Motor neuron (in vitro differentiated cells): ENCODE data around the gene GGA3. TPM values are rescaled to one million over a fixed set of nuclear protein-coding genes. Genes with fewer than 3 reads are reported as not detected.
"Not testable (repeated sequence)": the region's sequence is repeated elsewhere in the genome, so short reads cannot be mapped to it uniquely, and the experiment has no call there.

ENCODE experiments used
- ATAC-seq, 8 experiments: fragments of 200-7000 bp; cut with Tn5 transposase; replicated peaks in 6 of 8; 2 replicates each; pipeline ENCODE4 v1.8.0; 2021; ENCODE audit warnings: mild to moderate bottlenecking in 8 of 8, moderate library complexity in 8 of 8
- H3K27ac ChIP-seq, 2 donors: fragments of 250-450 bp; sonication (Bioruptor Pico); 2 replicates each; pipeline ENCODE4 v1.9.0; 2021; ENCODE audit warnings: antibody characterized with exemption in 2 of 2, mild to moderate bottlenecking in 2 of 2, moderate library complexity in 1 of 2
- H3K4me1 ChIP-seq, 2 donors: fragments of 250-450 bp; sonication (Bioruptor Pico); replicated peaks in 1 of 2; 2 replicates each; pipeline ENCODE4 v1.6.1; 2021; ENCODE audit warnings: antibody characterized with exemption in 2 of 2, mild to moderate bottlenecking in 2 of 2, moderate library complexity in 1 of 2
- H3K4me3 ChIP-seq, 5 donors: fragments of 250-450 bp; sonication (Bioruptor Pico); 2 replicates each; pipeline ENCODE4 v1.9.0; 2021; ENCODE audit warnings: antibody characterized with exemption in 5 of 5, mild to moderate bottlenecking in 5 of 5, moderate library complexity in 4 of 5
- WGBS, 10 experiments: fragments of 450-650 bp; shearing (Covaris generic); methylation state at CpG; one replicate each; pipeline ENCODE4 v1.0.0; 2022; 5-methylcytosine and 5-hydroxymethylcytosine counted together
- in situ Hi-C, 9 experiments: fragments of 400-800 bp; cut with MboI; loops; one replicate each; pipeline ENCODE4 v1.15.0; 2021; ENCODE audit warnings: low sequenced_read_pairs in 9 of 9, low pct_unique_long_range_greater_than_20kb in 2 of 9; ENCODE audit not compliant: unreplicated experiment in 9 of 9
- total RNA-seq, 8 experiments: library from RNA; unstranded; fragments of 300-600 nt; gene quantifications; 2 replicates each; pipeline versions ENCODE4 v1.2.3 to v1.2.4, GENCODE V29; 2022

Gene GGA3
- total RNA-seq, 8 experiments from 2014 or later = 13.0 to 39.2 (median 18.9) TPM

- in situ Hi-C loops = no loop called here
- peak within 1 kb of the TSS; percentile 62 to 90 (median 76) for H3K4me3 ChIP-seq
- 0% methylated on average over 3 of the region's 39 CpGs; no CpG with 5 or more reads in 9 of the 10 experiments for WGBS, 10 experiments
- peak within 1 kb of the TSS; percentile 67 to 71 for H3K27ac ChIP-seq
- H3K4me1 ChIP-seq = peaks cover 11 to 14% of the 10 kb centered on the region in 2 donors
- no peak for ATAC-seq
Observed at GRCh38 chr17:75270966-75271232, 9.5 kb upstream of the GGA3 start, which contains the start of gene MIF4GD. Gene MIF4GD, minus strand, starts transcription at chr17:75271231. Its CDS starts 1,036 bp downstream, at chr17:75270195.

- Histone ChIP-seq H3K4me1 (peaks cover 11 to 14% of the 10 kb centered on the region in 2 donors), H3K4me3 (peak overlapping the region; percentile 62 to 90 (median 76)), H3K27ac (peak overlapping the region; percentile 67 to 71)
- in situ Hi-C loops = no loop called here
- ATAC-seq = peak; percentile 49 to 78 (median 61)
- WGBS, 10 experiments = 0 to 4% (median 0%) methylated on average over 1 to 19 of the region's 47 CpGs; no CpG with 5 or more reads in 4 of the 10 experiments
Observed at GRCh38 chr17:75270218-75270965, 9.0 kb upstream of the GGA3 start.

DNA sequence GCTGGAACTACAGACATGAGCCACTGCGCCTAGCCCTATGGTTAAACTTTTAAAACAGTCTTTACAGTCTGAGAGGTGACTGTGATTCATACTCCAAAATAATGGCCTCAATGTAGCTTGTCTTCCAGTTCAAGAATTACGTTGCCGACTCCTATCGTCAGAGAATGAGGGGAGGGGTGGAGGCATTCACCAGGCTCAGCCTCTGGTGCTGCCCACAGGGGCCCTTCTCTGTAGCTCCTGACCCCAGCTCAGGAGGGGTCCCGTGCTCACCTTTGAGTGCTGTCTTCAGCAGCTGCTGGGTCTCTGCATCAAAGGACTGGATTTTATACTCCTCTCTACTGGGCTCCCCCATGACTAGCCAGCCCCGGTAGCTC lies 8.4 kb upstream of the GGA3 start:
- WGBS, 10 experiments = 0 to 100% (median 35%) methylated on average over 1 to 5 of the region's 6 CpGs; no CpG with 5 or more reads in 2 of the 10 experiments
- no peak for ATAC-seq

DNA sequence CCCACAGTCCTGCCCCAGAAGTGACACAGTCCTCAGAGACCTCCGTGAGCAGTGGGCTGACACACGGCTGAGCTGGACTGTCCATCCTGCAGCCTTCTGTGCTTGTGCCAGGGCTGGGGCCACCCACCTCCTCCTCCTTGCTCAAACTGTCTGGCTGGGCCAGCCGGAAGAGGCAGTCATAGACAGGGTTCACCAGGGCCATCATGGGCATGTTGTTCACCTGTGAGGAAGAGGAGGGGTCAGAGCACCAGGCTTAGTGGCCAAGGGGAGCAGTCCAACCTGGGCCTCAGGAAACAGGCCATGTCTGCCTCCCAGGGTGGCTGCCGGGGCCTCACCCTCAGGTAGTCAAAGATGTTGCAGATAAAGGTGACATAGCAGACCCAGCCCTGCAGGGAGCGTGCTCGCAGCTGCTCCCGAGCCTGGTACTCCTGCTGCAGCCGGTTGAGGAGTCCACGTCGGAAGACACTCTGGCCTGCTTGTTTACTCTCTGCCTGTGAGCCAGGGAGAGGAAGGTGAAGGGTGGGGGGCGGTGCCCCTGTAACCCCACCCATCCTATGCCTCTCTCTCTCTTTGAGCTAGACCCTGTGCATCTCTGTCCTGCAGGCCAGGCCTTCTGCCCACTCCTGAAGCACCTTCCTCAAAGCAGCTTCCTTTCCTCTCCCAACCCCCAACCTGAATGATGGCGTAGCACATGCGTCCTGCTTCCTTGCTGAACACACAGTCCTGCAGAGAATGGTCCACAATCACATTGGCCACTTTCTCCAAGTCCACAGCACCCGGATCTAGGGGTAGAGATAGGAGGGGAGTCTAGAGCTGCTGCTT lies 6.2 kb upstream of the GGA3 start:
- Histone ChIP-seq H3K4me1 (peaks cover 14 to 18% of the 10 kb centered on the region in 2 donors), H3K27ac (peak overlapping the region in 1 of 2 donors; percentile 20), H3K4me3 (no peak overlapping the region)
- 20 to 80% (median 49%) methylated on average over 1 to 6 of the region's 14 CpGs; no CpG with 5 or more reads in 1 of the 10 experiments for WGBS, 10 experiments
- in situ Hi-C loops = no loop called here
- ATAC-seq = no peak

More for the DNA sequence above, 8.4 kb upstream of the GGA3 start:
- Histone ChIP-seq H3K4me3 (peak overlapping the region; percentile 62 to 90 (median 76)), H3K4me1 (peaks cover 11 to 14% of the 10 kb centered on the region in 2 donors), H3K27ac (peak overlapping the region; percentile 67 to 71)
- in situ Hi-C loops = no loop called here

DNA sequence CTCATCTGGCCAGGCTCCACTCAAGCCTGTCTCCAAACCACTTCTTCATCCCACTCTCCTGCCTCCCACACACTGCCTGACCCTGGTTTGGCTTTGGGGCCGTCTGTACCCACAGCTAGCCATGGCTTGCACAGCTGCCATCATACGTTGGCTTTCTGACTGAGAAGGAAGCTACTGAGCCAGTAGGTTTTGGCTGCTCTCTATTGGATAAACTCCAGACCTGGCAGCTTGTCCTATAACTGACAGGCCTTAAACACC lies 5.7 kb upstream of the GGA3 start:
- in situ Hi-C loops = no loop called here
- no peak overlapping the region for H3K27ac ChIP-seq
- WGBS, 10 experiments = 60 to 100% (median 89%) methylated on average over 1 to 2 of the region's 2 CpGs; no CpG with 5 or more reads in 6 of the 10 experiments

DNA sequence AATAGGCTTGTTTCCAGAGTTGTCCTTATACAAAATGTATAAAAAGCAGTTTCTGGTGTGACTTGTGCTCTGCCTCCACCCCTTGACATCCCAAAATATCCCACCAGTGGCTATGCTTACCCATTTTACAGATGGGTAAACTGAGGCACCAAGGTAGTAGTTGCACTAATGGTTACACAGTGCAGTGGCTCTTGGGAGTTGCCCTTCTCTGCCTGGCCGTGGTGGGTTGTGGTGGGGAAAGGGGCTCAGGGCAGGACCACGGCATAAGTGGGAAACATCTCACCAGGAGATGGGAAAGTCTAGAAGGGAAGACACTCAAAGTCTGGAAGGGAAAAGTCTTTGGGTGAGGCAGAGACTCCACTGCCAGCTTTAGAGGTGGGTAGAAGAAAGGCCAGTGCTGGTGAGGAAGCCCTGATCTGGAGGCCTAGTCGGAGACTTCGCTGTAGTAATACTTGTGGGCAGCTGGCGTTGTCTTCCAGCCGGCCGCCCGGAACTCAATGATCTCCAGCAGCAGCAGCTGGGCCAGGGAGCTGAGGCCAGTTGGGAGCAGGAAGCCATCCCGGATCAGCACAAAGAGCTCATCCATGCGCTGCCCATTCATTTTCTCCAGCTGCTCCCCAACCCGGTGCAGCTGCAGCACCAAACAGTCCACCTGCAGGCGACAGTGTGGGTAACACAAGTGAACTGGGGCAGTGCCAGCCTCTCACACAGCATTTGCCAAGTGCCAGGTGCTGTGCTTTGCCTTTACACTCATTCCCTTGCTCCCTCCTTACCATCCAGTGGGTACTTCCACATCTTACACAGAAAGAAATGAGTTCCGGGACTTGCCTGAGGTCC lies 5.1 kb upstream of the GGA3 start:
- no peak for ATAC-seq
- H3K4me3 ChIP-seq = no peak overlapping the region
- in situ Hi-C loops = no loop called here
- no peak overlapping the region for H3K27ac ChIP-seq
- 83 to 100% (median 96%) methylated on average over 1 to 9 of the region's 13 CpGs; no CpG with 5 or more reads in 3 of the 10 experiments for WGBS, 10 experiments
- peaks cover 11 to 15% of the 10 kb centered on the region in 2 donors for H3K4me1 ChIP-seq

More for the DNA sequence above, 5.7 kb upstream of the GGA3 start:
- H3K4me1 ChIP-seq = peaks cover 14 to 17% of the 10 kb centered on the region in 2 donors
- ATAC-seq = no peak
- H3K4me3 ChIP-seq = no peak overlapping the region

- H3K27ac ChIP-seq = no peak overlapping the region
- no peak overlapping the region for H3K4me3 ChIP-seq
- H3K4me1 ChIP-seq = peaks cover 11 to 15% of the 10 kb centered on the region in 2 donors
- in situ Hi-C loops = no loop called here
- 20 to 100% (median 92%) methylated on average over 1 to 8 of the region's 17 CpGs for WGBS, 10 experiments
- ATAC-seq = no peak
Observed at GRCh38 chr17:75265614-75266315, 4.4 kb upstream of the GGA3 start.

DNA sequence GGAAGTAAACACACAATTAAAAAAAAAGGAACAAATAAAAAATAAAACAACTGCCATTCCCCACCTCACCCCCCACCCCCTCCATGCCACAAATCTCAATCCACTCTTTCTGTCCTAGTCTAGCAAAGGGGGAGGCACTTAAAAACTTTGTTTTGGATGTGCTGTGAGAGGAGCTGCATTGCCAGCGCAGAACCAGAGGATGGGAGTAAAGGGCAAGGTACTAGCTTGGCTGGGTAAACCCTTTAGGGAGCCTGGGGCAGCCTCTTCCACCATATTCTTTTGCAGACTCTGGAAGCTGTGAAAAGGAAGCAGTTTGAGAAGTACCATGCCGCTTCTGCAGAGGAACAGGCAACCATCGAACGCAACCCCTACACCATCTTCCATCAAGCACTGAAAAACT lies 1.6 kb upstream of the GGA3 start:
- in situ Hi-C loops = no loop called here
- no peak for ATAC-seq
- H3K4me1 ChIP-seq = peaks cover 12 to 15% of the 10 kb centered on the region in 2 donors
- H3K4me3 ChIP-seq = peak overlapping the region in 2 of 5 donors; percentile 91 to 97
- WGBS, 10 experiments = 84 to 100% (median 100%) methylated on average over 1 to 3 of the region's 4 CpGs; no CpG with 5 or more reads in 5 of the 10 experiments
- no peak overlapping the region for H3K27ac ChIP-seq

- peak in 4 of 8 experiments; percentile 1 to 50 (median 25) for ATAC-seq
- H3K4me3 ChIP-seq = peak overlapping the region; percentile 80 to 97 (median 91)
- peaks cover 11 to 12% of the 10 kb centered on the region in 2 donors for H3K4me1 ChIP-seq
- in situ Hi-C loops = no loop called here
- H3K27ac ChIP-seq = peak overlapping the region; percentile 100
- WGBS, 10 experiments = 0 to 1% (median 0%) methylated on average over 1 to 15 of the region's 23 CpGs; no CpG with 5 or more reads in 5 of the 10 experiments
Observed at GRCh38 chr17:75262112-75262606, 753 bp upstream of the GGA3 start.

DNA sequence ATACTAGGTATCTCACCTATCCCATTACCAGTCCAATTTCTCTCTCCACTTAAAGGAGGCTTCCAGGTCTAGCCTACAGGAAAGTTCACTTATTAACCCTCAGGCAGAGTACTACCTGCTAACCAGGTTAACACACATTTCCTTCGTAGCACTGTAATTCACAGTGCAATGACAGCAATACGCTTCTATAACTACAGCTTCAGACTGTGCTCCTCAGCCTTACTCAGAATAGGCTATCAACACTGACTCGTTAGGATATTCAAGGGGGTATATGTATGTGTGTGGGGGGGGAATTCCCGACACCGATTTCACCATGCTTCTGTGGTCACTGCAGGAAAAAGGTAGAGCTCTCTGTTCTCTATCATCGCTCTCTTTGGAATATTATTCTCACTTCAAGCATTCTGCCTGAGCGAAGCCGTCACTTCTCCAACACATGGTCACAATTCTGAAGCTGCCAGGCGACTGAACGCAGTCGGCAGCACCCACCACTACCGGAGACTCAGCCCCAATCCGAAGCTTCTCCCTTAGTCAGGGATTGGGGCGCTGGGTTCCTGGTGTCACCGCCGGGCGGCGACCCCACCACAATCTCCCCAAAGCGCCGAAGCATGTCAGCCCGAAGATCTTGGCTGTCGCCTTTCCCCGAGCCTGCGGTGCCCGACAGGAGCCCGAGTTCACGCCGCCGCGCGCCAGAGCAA lies 618 bp downstream of the GGA3 start:
- in situ Hi-C loops = no loop called here
- H3K4me3 ChIP-seq = peak overlapping the region; percentile 80 to 97 (median 91)
- peaks cover 11 to 12% of the 10 kb centered on the region in 2 donors for H3K4me1 ChIP-seq
- H3K27ac ChIP-seq = peak overlapping the region; percentile 100
- WGBS, 10 experiments = 0 to 17% (median 2%) methylated on average over 1 to 25 of the region's 31 CpGs; no CpG with 5 or more reads in 3 of the 10 experiments
- ATAC-seq = peak in 5 of 8 experiments; percentile 10 to 30 (median 13)

- in situ Hi-C loops, ATAC-seq, H3K4me3 ChIP-seq, H3K27ac ChIP-seq, H3K4me1 ChIP-seq: not testable (repeated sequence)
- 0 to 83% (median 75%) methylated on average over 1 of the region's 2 CpGs; no CpG with 5 or more reads in 7 of the 10 experiments for WGBS, 10 experiments
Observed at GRCh38 chr17:75257228-75257627, 4.2 kb downstream of the GGA3 start.
